Measurements from ENCODE around the gene C9orf72. TPM values are rescaled to one million over a fixed set of nuclear protein-coding genes. Genes with fewer than 3 reads are reported as not detected.

Gene C9orf72
- total and polyA plus RNA-seq, 2 of the 13 experiments (the other 11 are each of a cell fraction or from before 2014, with no cell fraction given), result 3.1 to 5.9 TPM

- FAIRE-seq (no peak), ATAC-seq (no peak), DNase-seq (ENCODE audit: low spot score) (no peak)
- peaks cover 15% of the 10 kb centered on the region for H3K4me1 ChIP-seq (ENCODE audit: insufficient read depth, low read length)
- intact Hi-C loops (cut with micrococcal nuclease; ENCODE audit: unreplicated experiment), result no loop called here
- no peaks in the 10 kb centered on the region for H3K9me3 ChIP-seq (ENCODE audit: low read length)
- ChIA-PET CTCF (ENCODE audit: low intra/inter-chr PET ratio, low total read pairs) (no interaction called here), POLR2A (no interaction called here)
- H3K27ac ChIP-seq (ENCODE audit: extremely low read length, insufficient read depth, low read length), result no peak overlapping the region
- no peak overlapping the region for H3K4me2 ChIP-seq (ENCODE audit: low read depth, low read length)
- no peaks in the 10 kb centered on the region for H3K79me2 ChIP-seq (ENCODE audit: insufficient read depth, low read length)
- TF ChIP-seq ZNF704 (CRISPR knock-in tag; IDR thresholded peaks at IDR 0.05; ENCODE audit: borderline replicate concordance) (no peak), ZNF557 (CRISPR knock-in tag; IDR thresholded peaks at IDR 0.05) (no peak), NCOA5 (CRISPR knock-in tag; IDR thresholded peaks at IDR 0.05) (no peak), ZFP1 (CRISPR knock-in tag; IDR thresholded peaks at IDR 0.05) (no peak), MAZ (IDR thresholded peaks at IDR 0.05; ENCODE audit: borderline replicate concordance, low read depth, low read length) (no peak), MAZ (CRISPR knock-in tag; IDR thresholded peaks at IDR 0.05; ENCODE audit: low read depth) (no peak), RBAK (CRISPR knock-in tag; IDR thresholded peaks at IDR 0.05) (no peak), ZNF460 (CRISPR knock-in tag; IDR thresholded peaks at IDR 0.05; ENCODE audit: borderline replicate concordance) (no peak), ZNF275 (CRISPR knock-in tag; IDR thresholded peaks at IDR 0.05; ENCODE audit: borderline replicate concordance) (no peak), JUND (CRISPR knock-in tag; IDR thresholded peaks at IDR 0.05) (no peak), CENPT (CRISPR knock-in tag; IDR thresholded peaks at IDR 0.05; ENCODE audit: low read depth) (no peak), HMGXB4 (CRISPR knock-in tag; IDR thresholded peaks at IDR 0.05; ENCODE audit: borderline replicate concordance in 1 of 2, low read depth in 1 of 2) (no peak)
- no peaks in the 10 kb centered on the region for H3K27me3 ChIP-seq (ENCODE audit: control insufficient read depth in 1 of 2, insufficient read depth in 2 of 2, low read length in 2 of 2)
- H4K20me1 ChIP-seq (ENCODE audit: insufficient read depth, low read length), result no peaks in the 10 kb centered on the region
- WGBS (ENCODE audit: low lambda C conversion rate), result 90% methylated on average over 3 of the region's 3 CpGs
- peaks cover 0 to 6% of the 10 kb centered on the region in 2 experiments; a peak in 1 of 5 replicates for H3K36me3 ChIP-seq (replicated peaks in 1 of 2; ENCODE audit: control insufficient read depth in 1 of 2, insufficient read depth in 2 of 2, low read length in 2 of 2)
- H3K4me3 ChIP-seq (replicated peaks in 1 of 3; ENCODE audit: insufficient read depth in 1 of 3, low read depth in 2 of 3, low read length in 3 of 3), result no peak overlapping the region
- in situ Hi-C loops (cut with HindIII; ENCODE audit: extremely low pct_ligation_motif_present, low pct_unique_long_range_greater_than_20kb), result no loop called here
- H2AFZ ChIP-seq (ENCODE audit: low read length), result no peak overlapping the region
- H3K9ac ChIP-seq (ENCODE audit: insufficient read depth, low read depth, low read length), result no peak overlapping the region
- no TSS peak for BruUV-seq (replicated peaks)
Observed at GRCh38 chr9:27561685-27562084, 11.6 kb downstream of the C9orf72 start.

Data from HepG2 (cell line).